NT2/D1 (cell line): Measurements from ENCODE around the gene SH3D19.

ENCODE experiments used
- SUZ12 ChIP-seq: IDR thresholded peaks from 2 replicates; pipeline ENCODE4 v1.6.1; 2011; ENCODE audit not compliant: insufficient read length, insufficient read depth; ENCODE audit errors: extremely low read depth
- YY1 ChIP-seq: IDR thresholded peaks from 2 replicates; pipeline ENCODE4 v1.6.1; 2011; ENCODE audit not compliant: insufficient read length, insufficient read depth
- ZNF274 ChIP-seq: IDR thresholded peaks from 2 replicates; pipeline ENCODE4 v1.6.1; 2011; ENCODE audit warnings: mild to moderate bottlenecking, low read depth, low read length

- TF ChIP-seq YY1 (no peak), ZNF274 (no peak), SUZ12 (no peak)
Measured at GRCh38 chr4:151150821-151151580, 174.4 kb downstream of the SH3D19 start.
